A549 treated with AZD2906 at 1 μM for 4 hours (cell line): ENCODE results near the gene CEACAM6. TPM values are rescaled to one million over a fixed set of nuclear protein-coding genes. Genes with fewer than 3 reads are reported as not detected.

Source experiments
- total RNA-seq: library from RNA; stranded (reverse); fragments of 200-300 nt; extraction: Qiagen RNA extraction; gene quantifications from 5 replicates; pipeline ENCODE4 v1.2.3, GENCODE V29; 2022

The CEACAM6 gene
- 13.8 to 21.7 TPM (median 18.1 TPM) in 5 replicates for total RNA-seq

DNA sequence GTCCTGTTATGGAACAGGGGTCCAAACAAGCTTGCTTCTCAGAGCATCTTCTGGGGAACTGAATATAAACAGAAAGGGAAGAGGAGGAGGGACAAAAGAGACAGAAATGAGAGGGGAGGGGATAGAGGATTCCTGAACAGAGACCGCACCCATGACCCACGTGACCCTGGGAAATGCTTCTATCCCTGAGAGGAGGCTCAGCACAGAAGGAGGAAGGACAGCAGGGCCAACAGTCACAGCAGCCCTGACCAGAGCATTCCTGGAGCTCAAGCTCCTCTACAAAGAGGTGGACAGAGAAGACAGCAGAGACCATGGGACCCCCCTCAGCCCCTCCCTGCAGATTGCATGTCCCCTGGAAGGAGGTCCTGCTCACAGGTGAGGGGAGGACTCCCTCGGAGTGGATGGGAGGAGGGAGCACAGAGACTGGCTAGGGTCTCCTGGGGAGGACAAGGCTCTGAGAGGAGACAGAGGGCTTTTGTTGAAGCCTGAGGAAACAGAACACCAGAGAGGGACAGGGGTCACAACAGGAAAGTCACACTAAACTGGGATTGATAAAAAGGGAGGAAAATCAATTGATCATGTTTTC is at the start of gene CEACAM6:
TSS of gene CEACAM6 (plus strand) at position 203 of the 586 bp plus-strand sequence. CDS start at position 312, 109 bp downstream.

DNA sequence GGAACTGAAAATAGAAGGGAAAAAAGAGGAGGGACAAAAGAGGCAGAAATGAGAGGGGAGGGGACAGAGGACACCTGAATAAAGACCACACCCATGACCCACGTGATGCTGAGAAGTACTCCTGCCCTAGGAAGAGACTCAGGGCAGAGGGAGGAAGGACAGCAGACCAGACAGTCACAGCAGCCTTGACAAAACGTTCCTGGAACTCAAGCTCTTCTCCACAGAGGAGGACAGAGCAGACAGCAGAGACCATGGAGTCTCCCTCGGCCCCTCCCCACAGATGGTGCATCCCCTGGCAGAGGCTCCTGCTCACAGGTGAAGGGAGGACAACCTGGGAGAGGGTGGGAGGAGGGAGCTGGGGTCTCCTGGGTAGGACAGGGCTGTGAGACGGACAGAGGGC is 46.8 kb upstream of the CEACAM6 start, which contains the start of gene CEACAM5:
TSS of gene CEACAM5 (plus strand) at position 146 of the 400 bp plus-strand sequence. CDS start at position 252, 106 bp downstream.

DNA sequence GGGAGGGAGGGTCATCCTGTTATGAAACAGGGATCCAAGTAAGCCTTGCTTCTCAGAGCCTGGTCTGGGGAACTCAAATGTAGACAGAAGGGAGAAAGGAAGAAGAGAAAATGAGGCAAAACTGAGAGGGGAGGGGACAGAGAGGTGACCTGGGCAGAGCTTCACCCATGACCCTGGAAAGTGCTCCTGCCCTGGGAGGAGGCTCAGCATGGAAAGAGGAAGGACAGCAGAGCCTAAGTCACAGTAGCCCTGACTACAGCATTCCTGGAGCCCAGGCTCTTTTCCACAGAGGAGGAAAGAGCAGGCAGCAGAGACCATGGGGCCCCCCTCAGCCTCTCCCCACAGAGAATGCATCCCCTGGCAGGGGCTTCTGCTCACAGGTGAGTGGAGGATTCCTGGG is 41.0 kb downstream of the CEACAM6 start, which contains the start of gene CEACAM3:
TSS of gene CEACAM3 (plus strand) at position 226 of the 400 bp plus-strand sequence. CDS start at position 317, 91 bp downstream.

Other genes starting within 250 kb of the CEACAM6 start
- 0.08 TPM in 1 of 5 replicates, not detected in the others for gene CEACAM21, start 179.4 kb upstream of the CEACAM6 start, total RNA-seq
- not detected in 5 replicates for gene CEACAM4, start 128.5 kb upstream of the CEACAM6 start, total RNA-seq
- 0.07 to 0.12 TPM (median 0.09 TPM) in 5 replicates for gene CEACAM7, start 67.3 kb upstream of the CEACAM6 start, total RNA-seq
- gene CEACAM5, start 46.9 kb upstream of the CEACAM6 start, total RNA-seq: 1.0 to 2.0 TPM (median 1.5 TPM) in 5 replicates
- not detected in 5 replicates for gene CEACAM3, start 41.1 kb downstream of the CEACAM6 start, total RNA-seq
- gene LYPD4, start 89.2 kb downstream of the CEACAM6 start, total RNA-seq: not detected in 5 replicates
- gene DMRTC2, start 89.5 kb downstream of the CEACAM6 start, total RNA-seq: not detected in 5 replicates
- gene RPS19, start 104.7 kb downstream of the CEACAM6 start, total RNA-seq: 8,904 to 10,355 TPM (median 9,424 TPM) in 5 replicates
- gene CD79A, start 121.7 kb downstream of the CEACAM6 start, total RNA-seq: 0.80 to 1.3 TPM (median 1.0 TPM) in 5 replicates
- gene ARHGEF1, start 127.7 kb downstream of the CEACAM6 start, total RNA-seq: 77.7 to 113 TPM (median 104 TPM) in 5 replicates
- 0.22 to 0.37 TPM (median 0.28 TPM) in 5 replicates for gene ERFL, start 172.9 kb downstream of the CEACAM6 start, total RNA-seq
- gene RABAC1, start 203.8 kb downstream of the CEACAM6 start, total RNA-seq: 204 to 299 TPM (median 270 TPM) in 5 replicates
- gene ATP1A3, start 238.7 kb downstream of the CEACAM6 start, total RNA-seq: 3.3 to 4.9 TPM (median 4.2 TPM) in 5 replicates